ENCODE measurements around the gene ANKRD6.
A peak's percentile ranks its signal among the peaks of the same experiment; 100 is the strongest.

The ANKRD6 gene

GRCh38 chr6:89567630-89568390 lies 134.9 kb downstream of the ANKRD6 start:
- no peak for DNase-seq

GRCh38 chr6:89574910-89575561 lies 142.1 kb downstream of the ANKRD6 start:
- DNase-seq, result no peak

- no peak for DNase-seq
Observed at GRCh38 chr6:89575562-89575960, 142.6 kb downstream of the ANKRD6 start.

- DNase-seq, result no peak
Observed at GRCh38 chr6:89580997-89581666, 148.2 kb downstream of the ANKRD6 start.

- no peak for DNase-seq
Observed at GRCh38 chr6:89581689-89582088, 148.7 kb downstream of the ANKRD6 start.

GRCh38 chr6:89582669-89583325 lies 149.8 kb downstream of the ANKRD6 start:
- DNase-seq, result no peak

GRCh38 chr6:89583559-89583958 lies 150.6 kb downstream of the ANKRD6 start:
- DNase-seq, result no peak

GRCh38 chr6:89584539-89584938 lies 151.6 kb downstream of the ANKRD6 start:
- DNase-seq, result no peak

GRCh38 chr6:89585154-89585553 lies 152.2 kb downstream of the ANKRD6 start:
- no peak for DNase-seq

GRCh38 chr6:89589297-89590025 lies 156.5 kb downstream of the ANKRD6 start:
- DNase-seq, result no peak

GRCh38 chr6:89590133-89590532 lies 157.2 kb downstream of the ANKRD6 start:
- no peak for DNase-seq

- DNase-seq, result no peak
Observed at GRCh38 chr6:89591745-89592144, 158.8 kb downstream of the ANKRD6 start.

- no peak for DNase-seq
Observed at GRCh38 chr6:89596056-89596455, 163.1 kb downstream of the ANKRD6 start.

GRCh38 chr6:89596484-89596883 lies 163.5 kb downstream of the ANKRD6 start:
- DNase-seq, result no peak

- DNase-seq, result no peak
Observed at GRCh38 chr6:89597372-89597771, 164.4 kb downstream of the ANKRD6 start.

- DNase-seq, result no peak
Observed at GRCh38 chr6:89597988-89598387, 165.0 kb downstream of the ANKRD6 start.

- no peak for DNase-seq
Observed at GRCh38 chr6:89599727-89600126, 166.8 kb downstream of the ANKRD6 start.

- no peak for DNase-seq
Observed at GRCh38 chr6:89602166-89602565, 169.2 kb downstream of the ANKRD6 start.

GRCh38 chr6:89604653-89605052 lies 171.7 kb downstream of the ANKRD6 start:
- no peak for DNase-seq

- DNase-seq, result no peak
Observed at GRCh38 chr6:89605861-89606260, 172.9 kb downstream of the ANKRD6 start.

GRCh38 chr6:89610149-89610642 lies 177.2 kb downstream of the ANKRD6 start:
- peak; percentile 74 to 77 for DNase-seq

- DNase-seq, result no peak
Observed at GRCh38 chr6:89611666-89612065, 178.7 kb downstream of the ANKRD6 start.

- no peak for DNase-seq
Observed at GRCh38 chr6:89612121-89612520, 179.2 kb downstream of the ANKRD6 start.
